ENCODE measurements around the gene PLOD3.

- no peak for TF ChIP-seq CTCF (IDR thresholded peaks at IDR 0.05; ENCODE audit: low read depth, low read length, poor library complexity, severe bottlenecking)
- TF ChIP-seq EZH2phosphoT487 (IDR thresholded peaks at IDR 0.05; ENCODE audit: borderline replicate concordance, low read length), result no peak
These were observed 34.7 kb upstream of the PLOD3 start for GRCh38 chr7:101251871-101252659.

All from DOHH2 (cell line).